Measurements from ENCODE around the gene GNL1. TPM values are rescaled to one million over a fixed set of nuclear protein-coding genes. Genes with fewer than 3 reads are reported as not detected.

GNL1 gene
- total RNA-seq, 1 experiment from 2014 or later = 101 TPM

DNA sequence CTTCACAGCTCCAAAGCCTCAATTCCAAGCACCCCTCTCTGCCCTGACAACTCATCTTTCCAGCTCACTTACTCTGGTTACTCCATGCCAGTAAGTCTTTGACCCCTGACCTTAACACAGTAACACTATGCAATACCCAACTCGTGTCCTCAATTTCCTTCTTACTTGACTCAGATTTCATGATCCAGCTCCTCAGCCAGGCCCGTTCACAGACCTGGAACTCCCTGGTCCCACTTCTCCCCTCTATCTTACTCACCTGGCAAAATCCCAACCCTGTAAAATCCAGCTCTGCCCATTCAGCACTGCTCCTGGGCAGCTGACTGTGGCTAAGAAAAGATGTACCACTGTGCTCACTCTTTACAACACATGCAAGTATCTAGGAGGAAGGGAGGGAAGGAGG is 7.9 kb downstream of the GNL1 start:
- no peak overlapping the region for H3K27ac ChIP-seq (ENCODE audit: low read depth, low read length, poor library complexity, severe bottlenecking)
- peaks cover 32% of the 10 kb centered on the region for H3K36me3 ChIP-seq (ENCODE audit: insufficient read depth, low read length, poor library complexity, severe bottlenecking)
- no peak for TF ChIP-seq EZH2 (IDR thresholded peaks at IDR 0.05; ENCODE audit: borderline replicate concordance, low read depth, low read length, poor library complexity, severe bottlenecking)
- TF ChIP-seq, protein P1, sequence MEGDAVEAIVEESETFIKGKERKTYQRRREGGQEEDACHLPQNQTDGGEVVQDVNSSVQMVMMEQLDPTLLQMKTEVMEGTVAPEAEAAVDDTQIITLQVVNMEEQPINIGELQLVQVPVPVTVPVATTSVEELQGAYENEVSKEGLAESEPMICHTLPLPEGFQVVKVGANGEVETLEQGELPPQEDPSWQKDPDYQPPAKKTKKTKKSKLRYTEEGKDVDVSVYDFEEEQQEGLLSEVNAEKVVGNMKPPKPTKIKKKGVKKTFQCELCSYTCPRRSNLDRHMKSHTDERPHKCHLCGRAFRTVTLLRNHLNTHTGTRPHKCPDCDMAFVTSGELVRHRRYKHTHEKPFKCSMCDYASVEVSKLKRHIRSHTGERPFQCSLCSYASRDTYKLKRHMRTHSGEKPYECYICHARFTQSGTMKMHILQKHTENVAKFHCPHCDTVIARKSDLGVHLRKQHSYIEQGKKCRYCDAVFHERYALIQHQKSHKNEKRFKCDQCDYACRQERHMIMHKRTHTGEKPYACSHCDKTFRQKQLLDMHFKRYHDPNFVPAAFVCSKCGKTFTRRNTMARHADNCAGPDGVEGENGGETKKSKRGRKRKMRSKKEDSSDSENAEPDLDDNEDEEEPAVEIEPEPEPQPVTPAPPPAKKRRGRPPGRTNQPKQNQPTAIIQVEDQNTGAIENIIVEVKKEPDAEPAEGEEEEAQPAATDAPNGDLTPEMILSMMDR (conservative IDR thresholded peaks at IDR 0.05; ENCODE audit: low read depth, low read length) = no peak
- ChIA-PET POLR2A (ENCODE audit: low non-redundant PET) (no interaction called here), CTCF (no interaction called here)
- no TSS peak for BruUV-seq (replicated peaks)
- intact Hi-C loops (cut with micrococcal nuclease; ENCODE audit: unreplicated experiment) = no loop called here
- H3K9me3 ChIP-seq (ENCODE audit: low read depth, low read length, poor library complexity, severe bottlenecking) = no peaks in the 10 kb centered on the region
- no peaks in the 10 kb centered on the region for H3K4me1 ChIP-seq (ENCODE audit: insufficient read depth, low read length, poor library complexity, severe bottlenecking)
- no peaks in the 10 kb centered on the region for H3K27me3 ChIP-seq (replicated peaks; ENCODE audit: insufficient read depth, low read depth, low read length, poor library complexity)
- H3K4me3 ChIP-seq (ENCODE audit: low read depth, low read length, poor library complexity, severe bottlenecking) = no peak overlapping the region
- no peak for DNase-seq (ENCODE audit: low spot score)

GRCh38 chr6:30547454-30547853 is 8.8 kb downstream of the GNL1 start:
- no peak overlapping the region for H3K27ac ChIP-seq (ENCODE audit: low read depth, low read length, poor library complexity, severe bottlenecking)
- no peaks in the 10 kb centered on the region for H3K9me3 ChIP-seq (ENCODE audit: low read depth, low read length, poor library complexity, severe bottlenecking)
- ChIA-PET POLR2A (ENCODE audit: low non-redundant PET) (no interaction called here), CTCF (no interaction called here)
- intact Hi-C loops (cut with micrococcal nuclease; ENCODE audit: unreplicated experiment) = no loop called here
- H3K4me1 ChIP-seq (ENCODE audit: insufficient read depth, low read length, poor library complexity, severe bottlenecking) = no peaks in the 10 kb centered on the region
- no peak for DNase-seq (ENCODE audit: low spot score)
- no peaks in the 10 kb centered on the region for H3K27me3 ChIP-seq (replicated peaks; ENCODE audit: insufficient read depth, low read depth, low read length, poor library complexity)
- BruUV-seq (replicated peaks) = no TSS peak
- peaks cover 23% of the 10 kb centered on the region for H3K36me3 ChIP-seq (ENCODE audit: insufficient read depth, low read length, poor library complexity, severe bottlenecking)
- TF ChIP-seq, protein P1 (conservative IDR thresholded peaks at IDR 0.05; ENCODE audit: low read depth, low read length) = no peak
- TF ChIP-seq EZH2 (IDR thresholded peaks at IDR 0.05; ENCODE audit: borderline replicate concordance, low read depth, low read length, poor library complexity, severe bottlenecking) = no peak
- H3K4me3 ChIP-seq (ENCODE audit: low read depth, low read length, poor library complexity, severe bottlenecking) = no peak overlapping the region

- POLR2A ChIA-PET (ENCODE audit: low non-redundant PET) = interaction anchor here (0.5 to 1.2 kb wide), 3 partner anchors 12 to 166 kb away, joined by 3 to 5 read pairs (median 4); no protein-coding TSS in a partner anchor
- TF ChIP-seq EZH2 (IDR thresholded peaks at IDR 0.05; ENCODE audit: borderline replicate concordance, low read depth, low read length, poor library complexity, severe bottlenecking) = no peak
- TF ChIP-seq, protein P1 (conservative IDR thresholded peaks at IDR 0.05; ENCODE audit: low read depth, low read length) = peak; percentile 75
- Histone ChIP-seq H3K4me1 (ENCODE audit: insufficient read depth, low read length, poor library complexity, severe bottlenecking) (peaks cover 4% of the 10 kb centered on the region), H3K9me3 (ENCODE audit: low read depth, low read length, poor library complexity, severe bottlenecking) (no peaks in the 10 kb centered on the region), H3K36me3 (ENCODE audit: insufficient read depth, low read length, poor library complexity, severe bottlenecking) (peaks cover 4% of the 10 kb centered on the region), H3K4me3 (ENCODE audit: low read depth, low read length, poor library complexity, severe bottlenecking) (no peak overlapping the region), H3K27me3 (replicated peaks; ENCODE audit: insufficient read depth, low read depth, low read length, poor library complexity) (no peaks in the 10 kb centered on the region), H3K27ac (ENCODE audit: low read depth, low read length, poor library complexity, severe bottlenecking) (no peak overlapping the region)
- no TSS peak for BruUV-seq (replicated peaks)
- intact Hi-C loops (cut with micrococcal nuclease; ENCODE audit: unreplicated experiment) = loop anchor here (1.0 to 5.0 kb wide), 2 partner anchors 53 to 62 kb away; no protein-coding TSS in a partner anchor
- DNase-seq (ENCODE audit: low spot score) = peak; percentile 76
- CTCF ChIA-PET = interaction anchor here (0.5 to 1.9 kb wide), 11 partner anchors 9 to 362 kb away, joined by 3 to 21 read pairs (median 5); partner anchors contain the start of gene ABCF1
These were observed 11.5 kb downstream of the GNL1 start for GRCh38 chr6:30544666-30545272.

Measured in A673 (cell line).